Measurements from ENCODE around the gene PPIL1.

DNA sequence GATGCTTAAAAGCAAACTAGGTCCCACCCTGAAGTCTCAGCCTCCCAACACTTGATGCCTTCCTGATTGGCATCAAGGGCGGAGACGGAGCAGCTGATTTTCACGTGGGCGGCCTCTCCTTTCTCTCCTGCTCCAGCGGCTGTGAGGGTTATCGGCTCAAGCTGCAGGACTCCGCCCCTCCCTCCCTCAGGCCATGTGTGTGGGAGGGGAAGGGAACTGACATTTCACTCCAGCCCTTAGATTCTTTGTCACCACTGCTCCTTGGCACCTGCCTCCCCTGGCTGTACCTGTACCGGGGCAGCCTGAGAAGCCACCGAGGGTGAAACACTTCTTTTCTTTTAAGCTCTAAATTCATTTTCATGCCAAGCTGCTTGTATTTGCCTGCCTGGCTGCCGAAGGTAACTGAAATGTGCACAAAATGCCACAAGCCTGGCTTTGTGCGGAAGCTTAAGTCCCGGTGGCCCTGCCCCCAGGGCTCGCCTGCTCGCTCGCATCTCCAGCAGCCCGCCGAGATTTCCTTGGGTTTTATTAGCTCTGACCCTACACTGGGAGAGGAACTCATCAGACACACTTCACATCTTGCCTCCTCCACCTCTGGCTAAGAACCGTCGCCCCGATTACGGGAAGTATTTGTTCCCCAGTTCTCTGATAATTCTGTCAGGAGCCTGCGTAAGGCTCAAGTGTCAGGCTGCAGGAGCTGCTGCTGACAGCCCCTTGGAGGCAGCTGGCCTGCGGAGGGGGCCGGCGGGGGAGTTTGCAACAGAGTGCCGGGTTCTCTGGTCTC lies 25.8 kb downstream of the PPIL1 start:
- TF ChIP-seq FOXA1 (IDR thresholded peaks at IDR 0.05) (no peak), HNF4A (conservative IDR thresholded peaks at IDR 0.05) (no peak), TAF1 (conservative IDR thresholded peaks at IDR 0.05) (no peak), RAD21 (IDR thresholded peaks at IDR 0.05) (no peak), GABPA (IDR thresholded peaks at IDR 0.05 in 1 of 2, conservative IDR thresholded peaks at IDR 0.05 in 1 of 2) (no peak), JUND (IDR thresholded peaks at IDR 0.05) (no peak)
- TF ChIP-seq, protein P1, sequence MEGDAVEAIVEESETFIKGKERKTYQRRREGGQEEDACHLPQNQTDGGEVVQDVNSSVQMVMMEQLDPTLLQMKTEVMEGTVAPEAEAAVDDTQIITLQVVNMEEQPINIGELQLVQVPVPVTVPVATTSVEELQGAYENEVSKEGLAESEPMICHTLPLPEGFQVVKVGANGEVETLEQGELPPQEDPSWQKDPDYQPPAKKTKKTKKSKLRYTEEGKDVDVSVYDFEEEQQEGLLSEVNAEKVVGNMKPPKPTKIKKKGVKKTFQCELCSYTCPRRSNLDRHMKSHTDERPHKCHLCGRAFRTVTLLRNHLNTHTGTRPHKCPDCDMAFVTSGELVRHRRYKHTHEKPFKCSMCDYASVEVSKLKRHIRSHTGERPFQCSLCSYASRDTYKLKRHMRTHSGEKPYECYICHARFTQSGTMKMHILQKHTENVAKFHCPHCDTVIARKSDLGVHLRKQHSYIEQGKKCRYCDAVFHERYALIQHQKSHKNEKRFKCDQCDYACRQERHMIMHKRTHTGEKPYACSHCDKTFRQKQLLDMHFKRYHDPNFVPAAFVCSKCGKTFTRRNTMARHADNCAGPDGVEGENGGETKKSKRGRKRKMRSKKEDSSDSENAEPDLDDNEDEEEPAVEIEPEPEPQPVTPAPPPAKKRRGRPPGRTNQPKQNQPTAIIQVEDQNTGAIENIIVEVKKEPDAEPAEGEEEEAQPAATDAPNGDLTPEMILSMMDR (IDR thresholded peaks at IDR 0.05; ENCODE audit: low read depth, low read length, missing input control), result no peak
- TF ChIP-seq, protein P2, sequence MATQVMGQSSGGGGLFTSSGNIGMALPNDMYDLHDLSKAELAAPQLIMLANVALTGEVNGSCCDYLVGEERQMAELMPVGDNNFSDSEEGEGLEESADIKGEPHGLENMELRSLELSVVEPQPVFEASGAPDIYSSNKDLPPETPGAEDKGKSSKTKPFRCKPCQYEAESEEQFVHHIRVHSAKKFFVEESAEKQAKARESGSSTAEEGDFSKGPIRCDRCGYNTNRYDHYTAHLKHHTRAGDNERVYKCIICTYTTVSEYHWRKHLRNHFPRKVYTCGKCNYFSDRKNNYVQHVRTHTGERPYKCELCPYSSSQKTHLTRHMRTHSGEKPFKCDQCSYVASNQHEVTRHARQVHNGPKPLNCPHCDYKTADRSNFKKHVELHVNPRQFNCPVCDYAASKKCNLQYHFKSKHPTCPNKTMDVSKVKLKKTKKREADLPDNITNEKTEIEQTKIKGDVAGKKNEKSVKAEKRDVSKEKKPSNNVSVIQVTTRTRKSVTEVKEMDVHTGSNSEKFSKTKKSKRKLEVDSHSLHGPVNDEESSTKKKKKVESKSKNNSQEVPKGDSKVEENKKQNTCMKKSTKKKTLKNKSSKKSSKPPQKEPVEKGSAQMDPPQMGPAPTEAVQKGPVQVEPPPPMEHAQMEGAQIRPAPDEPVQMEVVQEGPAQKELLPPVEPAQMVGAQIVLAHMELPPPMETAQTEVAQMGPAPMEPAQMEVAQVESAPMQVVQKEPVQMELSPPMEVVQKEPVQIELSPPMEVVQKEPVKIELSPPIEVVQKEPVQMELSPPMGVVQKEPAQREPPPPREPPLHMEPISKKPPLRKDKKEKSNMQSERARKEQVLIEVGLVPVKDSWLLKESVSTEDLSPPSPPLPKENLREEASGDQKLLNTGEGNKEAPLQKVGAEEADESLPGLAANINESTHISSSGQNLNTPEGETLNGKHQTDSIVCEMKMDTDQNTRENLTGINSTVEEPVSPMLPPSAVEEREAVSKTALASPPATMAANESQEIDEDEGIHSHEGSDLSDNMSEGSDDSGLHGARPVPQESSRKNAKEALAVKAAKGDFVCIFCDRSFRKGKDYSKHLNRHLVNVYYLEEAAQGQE (IDR thresholded peaks at IDR 0.05), result no peak

Data from liver (tissue), 3 donors.